Ureter (tissue), 1 donor: ENCODE results near the gene DNM3. TPM values are rescaled to one million over a fixed set of nuclear protein-coding genes. Genes with fewer than 3 reads are reported as not detected.
A peak's percentile ranks its signal among the peaks of the same experiment; 100 is the strongest.

Experiments
- DNase-seq: peaks from one replicate; pipeline ENCODE4 v3.0.0-alpha.2; 2020; ENCODE audit warnings: low spot score
- total RNA-seq: library from RNA; stranded (reverse); gene quantifications from one replicate; pipeline ENCODE4 v1.2.4, GENCODE V29; 2023
- donor health status: DM: yes; HTN: yes; CAD: no.

Gene DNM3
- total RNA-seq, 1 donor from 2014 or later: 7.9 TPM

DNA sequence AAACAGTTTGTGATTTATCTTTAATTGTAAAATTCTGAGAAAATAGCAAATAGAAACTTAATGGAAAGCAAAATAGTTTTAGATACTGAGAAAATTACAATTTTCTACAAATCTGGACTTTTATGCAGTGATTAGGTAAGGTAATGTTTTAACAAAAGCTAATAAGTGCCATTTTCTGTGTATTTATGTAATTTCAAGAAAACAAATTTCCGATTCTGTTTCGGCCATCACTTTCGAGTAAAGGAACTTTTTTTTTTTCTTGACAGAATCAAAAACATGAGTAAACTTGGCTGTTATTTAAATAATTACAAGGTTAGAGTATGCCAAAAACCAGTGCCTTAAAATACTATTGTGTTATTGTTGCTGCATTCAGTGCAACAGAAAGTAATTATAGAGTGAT is 298.8 kb downstream of the DNM3 start:
- no peak for DNase-seq

DNA sequence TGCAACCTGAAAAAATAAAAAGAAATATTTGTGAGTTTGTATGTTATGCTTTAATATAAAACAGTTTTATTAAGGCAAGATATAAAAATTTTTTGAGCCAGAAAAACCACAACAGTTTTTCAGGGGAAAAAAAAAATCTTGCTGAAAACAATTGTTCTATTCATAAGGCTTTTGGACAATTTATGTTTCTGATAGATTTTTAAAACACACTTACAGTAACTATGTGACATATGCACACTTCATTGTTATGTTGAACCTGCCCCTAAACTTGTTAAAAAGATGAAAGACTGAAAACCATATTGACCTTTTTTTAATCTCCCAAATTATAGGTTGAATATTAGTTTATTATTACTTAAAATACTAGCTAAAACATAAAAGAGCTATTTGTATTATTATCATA is 299.3 kb downstream of the DNM3 start:
- no peak for DNase-seq

DNA sequence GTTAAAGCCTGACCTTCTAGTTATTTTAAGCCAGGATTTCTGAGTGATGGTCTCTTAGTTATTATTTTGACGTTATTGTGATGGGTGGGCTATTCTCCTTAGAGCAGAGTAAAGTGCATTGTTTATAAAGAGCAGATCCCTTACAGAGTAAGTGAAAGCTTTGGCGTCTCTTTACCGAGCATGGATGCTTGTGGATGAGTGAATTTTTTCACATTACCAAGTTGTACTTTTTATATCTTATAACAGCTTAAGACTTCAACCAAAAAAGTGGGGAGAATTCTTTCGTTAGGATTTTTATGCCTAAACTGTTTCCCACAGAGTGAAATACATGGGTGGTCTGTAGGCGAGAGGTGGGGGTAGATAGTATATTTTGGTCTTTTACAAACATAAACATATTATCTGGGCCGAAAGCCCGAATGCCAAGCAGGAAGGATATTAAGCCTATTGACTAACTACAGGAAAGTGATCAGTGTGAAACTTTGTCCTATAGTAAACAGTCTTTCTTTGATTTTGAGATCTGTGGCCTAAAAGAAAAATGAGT is 300.1 kb downstream of the DNM3 start:
- DNase-seq: no peak

GRCh38 chr1:172142324-172142723 is 301.0 kb downstream of the DNM3 start:
- DNase-seq: no peak

GRCh38 chr1:172143384-172144055 is 302.2 kb downstream of the DNM3 start:
- DNase-seq: no peak

- DNase-seq: peak; percentile 82
Observed at GRCh38 chr1:172144445-172145061, 303.3 kb downstream of the DNM3 start.

DNA sequence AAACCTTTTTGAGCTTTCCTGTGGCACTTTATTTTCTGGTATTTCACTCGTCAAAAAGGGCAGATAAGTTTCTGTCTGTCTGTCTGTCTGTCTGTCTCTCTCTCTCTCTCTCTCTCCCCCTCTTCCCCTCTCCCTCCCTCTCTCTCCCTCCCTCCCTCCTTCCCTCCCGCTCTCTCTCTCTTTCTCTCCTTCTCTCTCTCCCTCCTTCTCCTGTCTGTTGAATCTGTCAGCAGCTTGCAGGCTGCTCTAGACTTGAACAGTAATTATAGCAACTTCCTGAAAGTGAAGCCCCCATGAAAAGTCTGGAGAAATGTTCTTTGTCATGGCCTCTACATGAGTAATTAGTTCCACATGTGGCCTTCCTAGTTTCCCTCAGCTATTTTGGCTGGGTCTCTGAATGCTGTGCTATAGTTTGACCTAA is 303.9 kb downstream of the DNM3 start:
- no peak for DNase-seq

DNA sequence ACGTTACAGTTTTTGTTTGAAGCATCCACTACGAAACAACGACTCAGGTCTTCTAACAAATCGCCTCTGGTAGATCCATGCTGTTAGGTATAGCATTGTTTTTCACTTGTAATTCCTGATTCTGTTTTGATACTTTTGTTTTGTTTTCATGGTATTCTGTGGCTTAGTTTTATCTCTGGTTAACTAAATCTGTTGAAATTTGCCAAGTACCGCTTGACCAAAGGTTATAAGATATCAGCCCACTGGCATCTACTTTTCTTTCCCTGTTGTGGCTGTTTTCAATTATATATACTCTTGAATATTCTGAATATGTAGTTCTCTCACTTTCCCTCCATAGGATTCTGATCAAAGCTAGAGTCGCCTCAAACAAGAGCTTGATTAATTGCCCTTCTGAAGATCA is 304.4 kb downstream of the DNM3 start:
- DNase-seq: no peak

- DNase-seq: no peak
Observed at GRCh38 chr1:172146141-172146850, 305.0 kb downstream of the DNM3 start.

DNA sequence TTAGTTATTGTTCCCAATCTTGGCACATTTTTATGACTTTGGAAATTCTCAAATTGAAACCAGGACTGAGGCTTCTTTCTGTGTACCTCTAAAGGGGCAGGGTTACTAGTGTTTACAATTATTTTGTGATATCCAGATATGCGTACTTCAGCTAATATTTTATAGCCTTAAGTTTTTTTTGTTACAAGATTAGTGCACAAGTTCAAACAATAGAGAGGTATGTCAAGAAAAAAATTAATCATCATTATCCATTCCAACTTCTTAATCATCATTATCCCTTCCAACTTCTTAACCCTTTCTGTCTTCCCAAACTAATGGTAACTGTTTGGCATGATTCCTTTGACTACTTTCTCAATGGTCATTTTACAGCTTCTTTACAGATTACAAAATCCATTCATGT is 306.2 kb downstream of the DNM3 start:
- DNase-seq: no peak

GRCh38 chr1:172148213-172148612 is 306.9 kb downstream of the DNM3 start:
- DNase-seq: no peak

- no peak for DNase-seq
Observed at GRCh38 chr1:172148707-172149106, 307.4 kb downstream of the DNM3 start.

DNA sequence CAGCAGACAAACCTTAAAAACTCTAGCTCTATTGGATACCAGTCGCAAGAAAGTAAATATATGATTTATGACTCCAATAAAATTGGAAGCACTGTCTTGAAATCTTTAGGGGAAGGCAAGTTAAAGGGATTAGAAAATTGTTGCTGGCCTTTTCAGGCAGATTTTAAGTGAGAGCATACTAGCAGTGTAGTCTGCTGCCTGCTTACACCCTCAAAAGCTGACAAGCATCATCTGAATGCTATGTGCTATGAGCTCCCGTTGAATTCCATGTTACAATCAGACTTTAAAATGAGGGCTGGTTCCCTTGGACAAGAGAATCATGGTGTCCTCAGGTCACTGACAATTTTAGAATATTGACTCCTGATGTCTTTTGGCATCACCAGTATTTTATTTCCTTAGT is 308.0 kb downstream of the DNM3 start:
- no peak for DNase-seq

GRCh38 chr1:172154551-172154950 is 313.3 kb downstream of the DNM3 start:
- DNase-seq: no peak

DNA sequence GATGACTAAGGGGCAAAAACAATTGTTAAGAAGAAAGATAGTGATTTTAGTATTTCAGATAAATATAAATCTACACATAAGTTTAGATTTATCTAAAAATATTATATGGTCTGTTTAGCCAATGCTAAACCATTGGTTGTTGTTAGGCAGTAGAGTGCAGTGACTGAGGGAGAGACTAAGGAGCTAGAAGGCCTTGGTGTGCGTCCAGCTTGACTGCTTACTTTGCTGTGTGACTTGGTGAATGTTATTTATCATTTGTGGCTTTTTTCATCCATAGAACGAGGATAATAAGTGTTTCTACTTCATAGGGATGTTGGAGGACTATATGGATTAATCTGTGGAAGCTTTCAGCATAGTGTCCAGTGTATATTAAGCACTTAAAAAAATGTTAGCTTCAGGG is 314.5 kb downstream of the DNM3 start:
- no peak for DNase-seq

DNA sequence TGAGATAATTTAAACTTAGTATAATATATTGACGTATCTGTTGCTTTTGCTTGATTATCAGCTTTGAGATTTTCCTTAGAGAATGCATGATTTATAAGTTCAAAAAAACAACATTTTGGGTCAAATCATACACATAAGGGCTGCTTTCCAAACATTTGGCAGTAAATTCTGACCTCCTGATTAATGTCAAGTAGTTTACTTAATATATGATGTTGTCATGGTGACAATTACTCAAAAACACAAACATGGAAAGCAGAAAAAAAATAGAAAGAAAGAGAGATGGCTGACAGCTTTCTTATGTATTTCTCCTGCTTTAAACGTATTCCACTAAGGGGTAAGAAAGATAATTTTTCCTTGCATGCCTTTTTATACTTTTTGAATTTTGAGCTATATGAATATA is 320.9 kb downstream of the DNM3 start:
- DNase-seq: no peak

- DNase-seq: no peak
Observed at GRCh38 chr1:172163498-172164215, 322.4 kb downstream of the DNM3 start.

DNA sequence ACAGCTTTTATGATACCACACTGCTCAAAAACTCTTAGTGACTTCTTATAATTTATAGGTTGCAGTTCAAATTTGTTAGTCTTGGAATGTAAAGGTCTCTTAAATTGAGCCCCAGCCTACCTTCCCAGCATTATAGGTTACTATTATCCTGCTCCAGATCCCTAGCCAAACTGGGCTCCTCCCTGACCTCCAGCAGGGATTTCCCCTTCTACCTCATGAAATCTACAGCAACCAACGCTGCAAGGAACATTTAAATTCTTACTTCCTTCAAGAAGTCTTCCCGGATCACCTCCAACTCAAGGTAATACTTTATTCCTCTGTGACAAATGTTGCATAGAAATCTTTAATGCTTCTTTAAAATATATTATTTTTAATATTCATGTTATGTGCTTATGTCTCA is 324.1 kb downstream of the DNM3 start:
- no peak for DNase-seq

DNA sequence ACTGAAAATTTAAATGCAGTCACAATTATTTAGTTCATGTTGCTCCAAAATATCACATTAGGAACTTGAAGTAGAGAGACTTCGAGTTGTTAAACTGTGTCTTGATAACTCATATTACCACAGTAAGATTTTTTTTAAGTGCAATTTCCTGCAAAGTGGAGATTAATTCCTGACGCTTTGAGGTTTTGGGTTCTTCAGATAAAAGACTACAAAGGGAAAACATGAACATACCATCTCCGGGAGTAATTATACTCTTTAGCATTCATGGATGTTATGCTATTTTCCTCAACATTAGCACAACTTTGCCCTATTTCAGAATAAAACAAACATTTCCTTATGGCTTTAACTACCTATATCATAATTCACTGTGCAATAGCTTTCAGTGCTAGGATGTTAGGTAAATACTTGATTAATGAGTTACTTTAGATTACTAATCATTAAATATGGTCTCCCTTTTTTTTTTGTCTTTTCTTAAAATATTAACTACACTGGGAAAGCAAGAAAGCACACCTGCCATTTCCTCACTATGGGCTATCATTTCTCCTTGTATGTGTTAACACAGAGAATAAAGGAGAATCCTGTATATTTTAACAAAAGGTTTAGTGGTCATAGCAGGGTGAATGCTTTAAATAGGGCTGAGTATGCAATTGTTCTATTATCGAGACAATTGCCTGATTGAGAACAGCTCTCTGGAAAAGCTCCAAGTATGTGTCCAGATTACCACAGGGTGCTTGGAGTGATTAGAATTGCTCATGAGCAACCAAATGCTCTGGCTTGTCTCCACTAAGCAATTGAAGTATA is 326.7 kb downstream of the DNM3 start:
- DNase-seq: no peak

GRCh38 chr1:172168597-172168872 is 327.2 kb downstream of the DNM3 start:
- no peak for DNase-seq

GRCh38 chr1:172169836-172170235 is 328.5 kb downstream of the DNM3 start:
- DNase-seq: no peak
